ENCODE measurements around the gene TLCD2. TPM values are rescaled to one million over a fixed set of nuclear protein-coding genes. Genes with fewer than 3 reads are reported as not detected.
A peak's percentile ranks its signal among the peaks of the same experiment; 100 is the strongest.
"Not testable (repeated sequence)": the region's sequence is repeated elsewhere in the genome, so short reads cannot be mapped to it uniquely, and the experiment has no call there.

TLCD2 gene
- total and polyA plus RNA-seq, 7 donors, result 1.1 to 2.9 (median 1.6) TPM

- 25 to 32% (median 29%) methylated on average over 9 to 16 of the region's 16 CpGs for WGBS, 3 donors
- H3K36me3 ChIP-seq (ENCODE audit: insufficient read depth in 1 of 2, low read depth in 1 of 2), result peaks cover 3 to 35% of the 10 kb centered on the region in 2 donors
- H3K4me1 ChIP-seq, result peaks cover 37% of the 10 kb centered on the region
- intact Hi-C loops (cut with DNase I), result no loop called here
- H3K4me3 ChIP-seq, result peak overlapping the region; percentile 97
- no peak for TF ChIP-seq CTCF (IDR thresholded peaks at IDR 0.05)
- H3K27ac ChIP-seq, result peak overlapping the region; percentile 71
- DNase-seq (peak; percentile 48 to 54), ATAC-seq (peak in 3 of 4 donors; percentile 32 to 36 (median 35))
- no peaks in the 10 kb centered on the region for H3K9me3 ChIP-seq
- no peaks in the 10 kb centered on the region for H3K27me3 ChIP-seq (ENCODE audit: insufficient read depth in 3 of 3, low read length in 2 of 3)
Observed at GRCh38 chr17:1709403-1709951, 700 bp downstream of the TLCD2 start.

GRCh38 chr17:1708791-1709346, 1.3 kb downstream of the TLCD2 start:
- H3K4me1 ChIP-seq, result peaks cover 35% of the 10 kb centered on the region
- ATAC-seq; H3K9me3 ChIP-seq; H3K27ac ChIP-seq; H3K27me3 ChIP-seq (ENCODE audit: insufficient read depth in 3 of 3, low read length in 2 of 3); H3K4me3 ChIP-seq; intact Hi-C loops (cut with DNase I): not testable (repeated sequence)
- 92 to 94% (median 93%) methylated on average over 10 of the region's 10 CpGs for WGBS, 3 donors
- peaks cover 3 to 30% of the 10 kb centered on the region in 2 donors for H3K36me3 ChIP-seq (ENCODE audit: insufficient read depth in 1 of 2, low read depth in 1 of 2)
- peak in 1 of 2 donors; percentile 52 for DNase-seq

GRCh38 chr17:1707107-1707506, 3.1 kb downstream of the TLCD2 start:
- 94 to 98% (median 96%) methylated on average over 5 of the region's 5 CpGs for WGBS, 3 donors
- intact Hi-C loops (cut with DNase I), result no loop called here
- Histone ChIP-seq H3K4me3 (no peak overlapping the region), H3K27me3 (ENCODE audit: insufficient read depth in 3 of 3, low read length in 2 of 3) (no peaks in the 10 kb centered on the region), H3K9me3 (no peaks in the 10 kb centered on the region), H3K36me3 (ENCODE audit: insufficient read depth in 1 of 2, low read depth in 1 of 2) (peaks cover 0 to 12% of the 10 kb centered on the region in 2 donors), H3K4me1 (peaks cover 17% of the 10 kb centered on the region), H3K27ac (no peak overlapping the region)
- TF ChIP-seq CTCF (IDR thresholded peaks at IDR 0.05), result no peak
- DNase-seq, result peak in 1 of 2 donors; percentile 10
- no peak for ATAC-seq

- intact Hi-C loops (cut with DNase I), result no loop called here
- 86 to 94% (median 87%) methylated on average over 7 of the region's 7 CpGs for WGBS, 3 donors
- no peaks in the 10 kb centered on the region for H3K27me3 ChIP-seq (ENCODE audit: insufficient read depth in 3 of 3, low read length in 2 of 3)
Observed at GRCh38 chr17:1705004-1705403, 5.2 kb downstream of the TLCD2 start.

GRCh38 chr17:1703063-1703462, 7.1 kb downstream of the TLCD2 start:
- no peaks in the 10 kb centered on the region for H3K27me3 ChIP-seq (ENCODE audit: insufficient read depth in 3 of 3, low read length in 2 of 3)
- 34 to 45% (median 38%) methylated on average over 4 of the region's 4 CpGs for WGBS, 3 donors
- H3K4me1 ChIP-seq, result no peaks in the 10 kb centered on the region
- H3K36me3 ChIP-seq (ENCODE audit: insufficient read depth in 1 of 2, low read depth in 1 of 2), result no peaks in the 10 kb centered on the region
- no peak overlapping the region for H3K4me3 ChIP-seq
- ATAC-seq, result no peak
- intact Hi-C loops (cut with DNase I), result no loop called here
- no peak overlapping the region for H3K27ac ChIP-seq
- no peak for TF ChIP-seq CTCF (IDR thresholded peaks at IDR 0.05)
- no peaks in the 10 kb centered on the region for H3K9me3 ChIP-seq
- peak in 1 of 2 donors; percentile 22 for DNase-seq

More at GRCh38 chr17:1705004-1705403, 5.2 kb downstream of the TLCD2 start:
- H3K4me3 ChIP-seq, result no peak overlapping the region
- ATAC-seq (no peak), DNase-seq (peak in 1 of 2 donors; percentile 20)
- no peak for TF ChIP-seq CTCF (IDR thresholded peaks at IDR 0.05)
- H3K36me3 ChIP-seq (ENCODE audit: insufficient read depth in 1 of 2, low read depth in 1 of 2), result no peaks in the 10 kb centered on the region
- H3K27ac ChIP-seq, result no peak overlapping the region
- no peaks in the 10 kb centered on the region for H3K9me3 ChIP-seq
- H3K4me1 ChIP-seq, result no peaks in the 10 kb centered on the region

- intact Hi-C loops (cut with DNase I); H3K36me3 ChIP-seq (ENCODE audit: insufficient read depth in 1 of 2, low read depth in 1 of 2); H3K4me3 ChIP-seq; H3K4me1 ChIP-seq; H3K27ac ChIP-seq; H3K9me3 ChIP-seq; H3K27me3 ChIP-seq (ENCODE audit: insufficient read depth in 3 of 3, low read length in 2 of 3): not testable (repeated sequence)
- DNase-seq (peak in 1 of 2 donors; percentile 14), ATAC-seq (peak in 1 of 4 donors; percentile 29)
- 65 to 84% (median 80%) methylated on average over 5 of the region's 5 CpGs for WGBS, 3 donors
Observed at GRCh38 chr17:1699891-1700290, 10.3 kb downstream of the TLCD2 start.

Data from psoas muscle (tissue), 8 donors.